Loucy (cell line): ENCODE results near the gene NUAK2.

Experiments
- EZH2phosphoT487 ChIP-seq: fragments of 200-600 bp; IDR thresholded peaks from 2 replicates; pipeline ENCODE4 v1.6.1; 2018; ENCODE audit warnings: antibody characterized with exemption, mild to moderate bottlenecking, moderate library complexity, borderline replicate concordance
- TF ChIP-seq, protein P1 (sequence below): fragments of 200-600 bp; sonication (generic); conservative IDR thresholded peaks from 2 replicates; pipeline ENCODE4 v1.5.1; 2014; ENCODE audit warnings: mild to moderate bottlenecking, antibody characterized with exemption, low read length

DNA sequence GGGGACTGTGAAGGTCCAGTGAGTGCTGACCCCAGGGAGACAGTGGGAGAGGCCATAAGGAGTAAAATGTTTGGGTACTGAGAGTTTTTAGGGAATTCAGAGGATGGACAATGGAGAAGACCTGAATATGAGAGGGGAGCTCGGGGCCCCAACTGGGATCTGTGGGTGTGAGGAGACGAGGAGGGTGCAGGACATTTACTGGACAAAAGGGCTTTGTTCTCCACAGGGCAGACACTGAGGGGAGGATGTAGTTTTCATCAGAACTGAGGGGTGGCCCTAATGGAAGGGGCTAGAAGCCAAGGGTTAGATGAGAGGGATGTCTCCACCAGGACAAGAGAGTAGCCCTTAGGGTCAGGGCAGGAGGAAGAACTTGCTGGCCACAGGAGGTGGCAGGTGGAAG is 63.8 kb downstream of the NUAK2 start:
- TF ChIP-seq, protein P1, sequence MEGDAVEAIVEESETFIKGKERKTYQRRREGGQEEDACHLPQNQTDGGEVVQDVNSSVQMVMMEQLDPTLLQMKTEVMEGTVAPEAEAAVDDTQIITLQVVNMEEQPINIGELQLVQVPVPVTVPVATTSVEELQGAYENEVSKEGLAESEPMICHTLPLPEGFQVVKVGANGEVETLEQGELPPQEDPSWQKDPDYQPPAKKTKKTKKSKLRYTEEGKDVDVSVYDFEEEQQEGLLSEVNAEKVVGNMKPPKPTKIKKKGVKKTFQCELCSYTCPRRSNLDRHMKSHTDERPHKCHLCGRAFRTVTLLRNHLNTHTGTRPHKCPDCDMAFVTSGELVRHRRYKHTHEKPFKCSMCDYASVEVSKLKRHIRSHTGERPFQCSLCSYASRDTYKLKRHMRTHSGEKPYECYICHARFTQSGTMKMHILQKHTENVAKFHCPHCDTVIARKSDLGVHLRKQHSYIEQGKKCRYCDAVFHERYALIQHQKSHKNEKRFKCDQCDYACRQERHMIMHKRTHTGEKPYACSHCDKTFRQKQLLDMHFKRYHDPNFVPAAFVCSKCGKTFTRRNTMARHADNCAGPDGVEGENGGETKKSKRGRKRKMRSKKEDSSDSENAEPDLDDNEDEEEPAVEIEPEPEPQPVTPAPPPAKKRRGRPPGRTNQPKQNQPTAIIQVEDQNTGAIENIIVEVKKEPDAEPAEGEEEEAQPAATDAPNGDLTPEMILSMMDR, result no peak
- no peak for TF ChIP-seq EZH2phosphoT487
